HG03469 (cell line): ENCODE measurements around the gene GNG2.

ENCODE experiments used
- ATAC-seq: cut with Tn5 transposase; IDR thresholded peaks from one replicate; pipeline ENCODE4 v1.9.1; 2021; ENCODE audit warnings: mild to moderate bottlenecking, moderate library complexity, moderate number of reproducible peaks; ENCODE audit not compliant: unreplicated experiment

Gene GNG2

GRCh38 chr14:51938137-51938536, 77.7 kb downstream of the GNG2 start:
- ATAC-seq, result no peak

- ATAC-seq, result no peak
These were observed 78.4 kb downstream of the GNG2 start for GRCh38 chr14:51938821-51939220.

- no peak for ATAC-seq
These were observed 78.8 kb downstream of the GNG2 start for GRCh38 chr14:51939226-51939625.

- no peak for ATAC-seq
These were observed 79.4 kb downstream of the GNG2 start for GRCh38 chr14:51939755-51940301.

- no peak for ATAC-seq
These were observed 82.6 kb downstream of the GNG2 start for GRCh38 chr14:51942971-51943370.

GRCh38 chr14:51950007-51950406, 89.6 kb downstream of the GNG2 start:
- no peak for ATAC-seq

GRCh38 chr14:51951656-51952055, 91.2 kb downstream of the GNG2 start:
- no peak for ATAC-seq

GRCh38 chr14:51954031-51954430, 93.6 kb downstream of the GNG2 start:
- ATAC-seq, result no peak

GRCh38 chr14:51954657-51955056, 94.2 kb downstream of the GNG2 start:
- ATAC-seq, result no peak

GRCh38 chr14:51957950-51958349, 97.5 kb downstream of the GNG2 start:
- no peak for ATAC-seq

- no peak for ATAC-seq
These were observed 99.5 kb downstream of the GNG2 start for GRCh38 chr14:51959928-51960327.

GRCh38 chr14:51960866-51961265, 100.5 kb downstream of the GNG2 start:
- no peak for ATAC-seq

GRCh38 chr14:51962711-51963110, 102.3 kb downstream of the GNG2 start:
- ATAC-seq, result no peak

- no peak for ATAC-seq
These were observed 102.9 kb downstream of the GNG2 start for GRCh38 chr14:51963286-51963685.

- ATAC-seq, result no peak
These were observed 107.1 kb downstream of the GNG2 start for GRCh38 chr14:51967521-51967920.

- no peak for ATAC-seq
These were observed 109.6 kb downstream of the GNG2 start for GRCh38 chr14:51969852-51970540.

- ATAC-seq, result no peak
These were observed 112.2 kb downstream of the GNG2 start for GRCh38 chr14:51972566-51972965.

GRCh38 chr14:51977075-51977474, 116.7 kb downstream of the GNG2 start:
- no peak for ATAC-seq

GRCh38 chr14:51978681-51979085, 118.3 kb downstream of the GNG2 start:
- ATAC-seq, result no peak

GRCh38 chr14:51979088-51979709, 118.8 kb downstream of the GNG2 start:
- no peak for ATAC-seq

GRCh38 chr14:51981218-51981854, 120.9 kb downstream of the GNG2 start:
- no peak for ATAC-seq

- ATAC-seq, result no peak
These were observed 127.8 kb downstream of the GNG2 start for GRCh38 chr14:51988221-51988620.
